Vagina (tissue), 2 donors: ENCODE measurements around the gene HTT-AS. TPM values are rescaled to one million over a fixed set of nuclear protein-coding genes. Genes with fewer than 3 reads are reported as not detected.
A peak's percentile ranks its signal among the peaks of the same experiment; 100 is the strongest.

ENCODE experiments used
- DNase-seq, 2 donors: peaks; one replicate each; pipeline ENCODE4 v3.0.0-alpha.2; 2017; ENCODE audit errors: extremely low spot score in 2 of 2
- H3K27ac ChIP-seq: fragments of 200-600 bp; sonication (generic); one replicate; pipeline ENCODE4 v1.5.1; 2019
- H3K27me3 ChIP-seq: fragments of 200-600 bp; sonication (generic); one replicate; pipeline ENCODE4 v1.5.1; 2019
- H3K36me3 ChIP-seq, 2 donors: fragments of 200-600 bp; sonication (generic); one replicate each; pipeline ENCODE4 v1.5.1; 2017 to 2019
- H3K4me1 ChIP-seq: fragments of 200-600 bp; sonication (generic); one replicate; pipeline ENCODE4 v1.5.1; 2019
- H3K4me3 ChIP-seq, 2 donors: fragments of 200-600 bp; sonication (generic); 1 replicate in 1 of 2; 2 replicates in 1 of 2; pipeline ENCODE4 v1.5.1; 2016 to 2019
- H3K9me3 ChIP-seq: fragments of 200-600 bp; sonication (generic); one replicate; pipeline ENCODE4 v1.5.1; 2019
- CTCF ChIP-seq, 3 experiments: fragments of 450-650 bp in 2 of 3; fragments of 200-600 bp in 1 of 3; sonication (generic) in 1 of 3; IDR thresholded peaks; one replicate each; pipeline ENCODE4 v1.5.1; 2017 to 2019; ENCODE audit warnings: antibody characterized with exemption in 3 of 3, mild to moderate bottlenecking in 2 of 3, moderate library complexity in 2 of 3
- POLR2A ChIP-seq, 2 donors: fragments of 450-650 bp; IDR thresholded peaks; one replicate each; pipeline ENCODE4 v1.6.1; 2017; ENCODE audit warnings: antibody characterized with exemption in 2 of 2, mild to moderate bottlenecking in 2 of 2, moderate library complexity in 2 of 2
- POLR2AphosphoS5 ChIP-seq, 2 donors: sonication (generic); formaldehyde crosslinking; IDR thresholded peaks; one replicate each; pipeline ENCODE4 v1.9.0; 2017; ENCODE audit warnings: antibody characterized with exemption in 2 of 2, mild to moderate bottlenecking in 2 of 2, low read depth in 1 of 2; ENCODE audit not compliant: insufficient read depth in 1 of 2
- intact Hi-C: fragments of 100-400 bp; cut with DNase I; formaldehyde crosslinking; loops from one replicate; pipeline ENCODE4 v1.15.1; 2023
- total RNA-seq: library from RNA; depleted of rRNA; stranded (reverse); fragments of >200 nt; gene quantifications from one replicate; pipeline ENCODE4 v1.2.3, GENCODE V29; 2016

HTT-AS gene
- total RNA-seq, 1 donor from 2014 or later: not detected

- intact Hi-C loops: no loop called here
- Histone ChIP-seq H3K27me3 (no peaks in the 10 kb centered on the region), H3K4me3 (no peak overlapping the region), H3K36me3 (peaks cover 0 to 34% of the 10 kb centered on the region in 2 donors), H3K9me3 (no peaks in the 10 kb centered on the region), H3K27ac (no peak overlapping the region), H3K4me1 (peaks cover 11% of the 10 kb centered on the region)
- TF ChIP-seq CTCF (IDR thresholded peaks at IDR 0.05) (no peak), POLR2AphosphoS5 (IDR thresholded peaks at IDR 0.05; ENCODE audit: insufficient read depth in 1 of 2, low read depth in 1 of 2) (no peak), POLR2A (IDR thresholded peaks at IDR 0.05) (no peak)
- DNase-seq: no peak
Observed at GRCh38 chr4:3112609-3113469, 38.5 kb upstream of the HTT-AS start.

DNA sequence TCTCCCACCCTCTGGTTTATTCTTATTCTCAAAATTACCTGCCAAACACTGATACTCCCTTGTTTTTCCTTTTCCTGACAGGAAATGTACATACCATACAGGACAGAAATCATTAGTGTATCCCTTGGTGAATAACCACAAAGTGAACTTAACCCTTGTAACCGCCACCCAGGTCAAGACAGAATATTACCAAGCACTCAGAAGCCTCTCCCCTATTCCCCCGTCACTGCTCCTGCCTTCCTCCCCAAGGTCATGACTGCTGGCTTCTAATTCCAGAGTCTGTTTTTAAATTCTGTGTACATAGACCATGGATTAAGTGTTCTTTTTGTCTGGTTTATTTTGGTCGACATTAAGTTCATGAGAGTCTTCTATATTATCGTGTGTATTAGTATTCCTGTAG is 37.9 kb upstream of the HTT-AS start:
- Histone ChIP-seq H3K9me3 (no peaks in the 10 kb centered on the region), H3K36me3 (peaks cover 0 to 34% of the 10 kb centered on the region in 2 donors), H3K27ac (peak overlapping the region; percentile 37), H3K4me3 (no peak overlapping the region), H3K4me1 (peaks cover 18% of the 10 kb centered on the region), H3K27me3 (no peaks in the 10 kb centered on the region)
- intact Hi-C loops: no loop called here
- DNase-seq: no peak
- TF ChIP-seq POLR2AphosphoS5 (IDR thresholded peaks at IDR 0.05; ENCODE audit: insufficient read depth in 1 of 2, low read depth in 1 of 2) (no peak), CTCF (IDR thresholded peaks at IDR 0.05) (no peak), POLR2A (IDR thresholded peaks at IDR 0.05) (no peak)

GRCh38 chr4:3111461-3111860 is 37.1 kb upstream of the HTT-AS start:
- intact Hi-C loops: no loop called here
- no peak for DNase-seq
- Histone ChIP-seq H3K4me3 (no peak overlapping the region), H3K9me3 (no peaks in the 10 kb centered on the region), H3K27me3 (no peaks in the 10 kb centered on the region), H3K36me3 (peaks cover 0 to 28% of the 10 kb centered on the region in 2 donors), H3K4me1 (peaks cover 25% of the 10 kb centered on the region), H3K27ac (peak overlapping the region; percentile 37)
- TF ChIP-seq CTCF (IDR thresholded peaks at IDR 0.05) (no peak), POLR2AphosphoS5 (IDR thresholded peaks at IDR 0.05; ENCODE audit: insufficient read depth in 1 of 2, low read depth in 1 of 2) (no peak), POLR2A (IDR thresholded peaks at IDR 0.05) (no peak)

- peak in 1 of 2 donors; percentile 20 for DNase-seq
- Histone ChIP-seq H3K36me3 (peaks cover 0 to 29% of the 10 kb centered on the region in 2 donors), H3K27ac (peak overlapping the region; percentile 80), H3K4me3 (no peak overlapping the region), H3K27me3 (no peaks in the 10 kb centered on the region), H3K9me3 (no peaks in the 10 kb centered on the region), H3K4me1 (peaks cover 27% of the 10 kb centered on the region)
- intact Hi-C loops: no loop called here
- TF ChIP-seq POLR2AphosphoS5 (IDR thresholded peaks at IDR 0.05; ENCODE audit: insufficient read depth in 1 of 2, low read depth in 1 of 2) (no peak), CTCF (IDR thresholded peaks at IDR 0.05) (no peak), POLR2A (IDR thresholded peaks at IDR 0.05) (no peak)
Observed at GRCh38 chr4:3108211-3108610, 33.9 kb upstream of the HTT-AS start.

- no peak overlapping the region for H3K4me3 ChIP-seq
- DNase-seq: peak in 1 of 2 donors; percentile 64
- H3K36me3 ChIP-seq: peaks cover 0 to 29% of the 10 kb centered on the region in 2 donors
- intact Hi-C loops: no loop called here
- H3K4me1 ChIP-seq: peaks cover 27% of the 10 kb centered on the region
- no peak for TF ChIP-seq POLR2A (IDR thresholded peaks at IDR 0.05)
- TF ChIP-seq POLR2AphosphoS5 (IDR thresholded peaks at IDR 0.05; ENCODE audit: insufficient read depth in 1 of 2, low read depth in 1 of 2): no peak
- TF ChIP-seq CTCF (IDR thresholded peaks at IDR 0.05): no peak
- peak overlapping the region; percentile 80 for H3K27ac ChIP-seq
- no peaks in the 10 kb centered on the region for H3K9me3 ChIP-seq
- H3K27me3 ChIP-seq: no peaks in the 10 kb centered on the region
Observed at GRCh38 chr4:3107691-3108121, 33.4 kb upstream of the HTT-AS start.
